ENCODE results near the gene GABRG3. TPM values are rescaled to one million over a fixed set of nuclear protein-coding genes. Genes with fewer than 3 reads are reported as not detected.

GABRG3 gene
- total RNA-seq: not detected
- long read RNA-seq: 0 reads

GRCh38 chr15:26970712-26971210, at the start of gene GABRG3:
GABRG3 (plus strand) TSS chr15:26971181.
- H3K4me3 ChIP-seq: no peak within 1 kb of the TSS
- DNase-seq (no peak), ATAC-seq (no peak)
- no peak for TF ChIP-seq CTCF (IDR thresholded peaks at IDR 0.05)
- intact Hi-C loops (cut with DNase I): no loop called here
- no peaks in the 10 kb centered on the region for H3K4me1 ChIP-seq
- no peak within 1 kb of the TSS for H3K27ac ChIP-seq
- no peaks in the 10 kb centered on the region for H3K36me3 ChIP-seq
- no peaks in the 10 kb centered on the region for H3K9me3 ChIP-seq
- peaks cover 27% of the 10 kb centered on the region for H3K27me3 ChIP-seq (ENCODE audit: low read depth)

GRCh38 chr15:26921433-26921832, 49.5 kb upstream of the GABRG3 start:
- no peak overlapping the region for H3K27ac ChIP-seq
- ATAC-seq (no peak), DNase-seq (no peak)
- no peaks in the 10 kb centered on the region for H3K36me3 ChIP-seq
- H3K27me3 ChIP-seq (ENCODE audit: low read depth): no peaks in the 10 kb centered on the region
- H3K9me3 ChIP-seq: no peaks in the 10 kb centered on the region
- intact Hi-C loops (cut with DNase I): no loop called here
- TF ChIP-seq CTCF (IDR thresholded peaks at IDR 0.05): no peak
- H3K4me1 ChIP-seq: no peaks in the 10 kb centered on the region
- no peak overlapping the region for H3K4me3 ChIP-seq

GRCh38 chr15:26926081-26926480, 44.9 kb upstream of the GABRG3 start:
- Histone ChIP-seq H3K36me3 (no peaks in the 10 kb centered on the region), H3K4me3 (no peak overlapping the region), H3K27me3 (ENCODE audit: low read depth) (no peaks in the 10 kb centered on the region), H3K4me1 (no peaks in the 10 kb centered on the region), H3K9me3 (no peaks in the 10 kb centered on the region), H3K27ac (no peak overlapping the region)
- intact Hi-C loops (cut with DNase I): no loop called here
- TF ChIP-seq CTCF (IDR thresholded peaks at IDR 0.05): no peak
- ATAC-seq (no peak), DNase-seq (no peak)

- no peak for TF ChIP-seq CTCF (IDR thresholded peaks at IDR 0.05)
- H3K9me3 ChIP-seq: no peaks in the 10 kb centered on the region
- ATAC-seq: no peak
- intact Hi-C loops (cut with DNase I): no loop called here
- no peaks in the 10 kb centered on the region for H3K4me1 ChIP-seq
- H3K27me3 ChIP-seq (ENCODE audit: low read depth): no peaks in the 10 kb centered on the region
- H3K36me3 ChIP-seq: no peaks in the 10 kb centered on the region
- no peak overlapping the region for H3K4me3 ChIP-seq
- no peak for DNase-seq
- no peak overlapping the region for H3K27ac ChIP-seq
Observed at GRCh38 chr15:26928051-26928450, 42.9 kb upstream of the GABRG3 start.

GRCh38 chr15:26929588-26929987, 41.4 kb upstream of the GABRG3 start:
- no peak overlapping the region for H3K4me3 ChIP-seq
- intact Hi-C loops (cut with DNase I): no loop called here
- H3K9me3 ChIP-seq: no peaks in the 10 kb centered on the region
- no peaks in the 10 kb centered on the region for H3K27me3 ChIP-seq (ENCODE audit: low read depth)
- no peak for TF ChIP-seq CTCF (IDR thresholded peaks at IDR 0.05)
- no peaks in the 10 kb centered on the region for H3K36me3 ChIP-seq
- H3K4me1 ChIP-seq: no peaks in the 10 kb centered on the region
- DNase-seq (no peak), ATAC-seq (no peak)
- H3K27ac ChIP-seq: no peak overlapping the region

- Histone ChIP-seq H3K4me1 (no peaks in the 10 kb centered on the region), H3K36me3 (no peaks in the 10 kb centered on the region), H3K27me3 (ENCODE audit: low read depth) (no peaks in the 10 kb centered on the region), H3K27ac (no peak overlapping the region), H3K9me3 (no peaks in the 10 kb centered on the region), H3K4me3 (no peak overlapping the region)
- no peak for ATAC-seq
- no peak for DNase-seq
- intact Hi-C loops (cut with DNase I): no loop called here
- TF ChIP-seq CTCF (IDR thresholded peaks at IDR 0.05): no peak
Observed at GRCh38 chr15:26934848-26935247, 36.1 kb upstream of the GABRG3 start.
